Measurements from ENCODE around the gene ROMO1.
A peak's percentile ranks its signal among the peaks of the same experiment; 100 is the strongest.

ROMO1 gene

DNA sequence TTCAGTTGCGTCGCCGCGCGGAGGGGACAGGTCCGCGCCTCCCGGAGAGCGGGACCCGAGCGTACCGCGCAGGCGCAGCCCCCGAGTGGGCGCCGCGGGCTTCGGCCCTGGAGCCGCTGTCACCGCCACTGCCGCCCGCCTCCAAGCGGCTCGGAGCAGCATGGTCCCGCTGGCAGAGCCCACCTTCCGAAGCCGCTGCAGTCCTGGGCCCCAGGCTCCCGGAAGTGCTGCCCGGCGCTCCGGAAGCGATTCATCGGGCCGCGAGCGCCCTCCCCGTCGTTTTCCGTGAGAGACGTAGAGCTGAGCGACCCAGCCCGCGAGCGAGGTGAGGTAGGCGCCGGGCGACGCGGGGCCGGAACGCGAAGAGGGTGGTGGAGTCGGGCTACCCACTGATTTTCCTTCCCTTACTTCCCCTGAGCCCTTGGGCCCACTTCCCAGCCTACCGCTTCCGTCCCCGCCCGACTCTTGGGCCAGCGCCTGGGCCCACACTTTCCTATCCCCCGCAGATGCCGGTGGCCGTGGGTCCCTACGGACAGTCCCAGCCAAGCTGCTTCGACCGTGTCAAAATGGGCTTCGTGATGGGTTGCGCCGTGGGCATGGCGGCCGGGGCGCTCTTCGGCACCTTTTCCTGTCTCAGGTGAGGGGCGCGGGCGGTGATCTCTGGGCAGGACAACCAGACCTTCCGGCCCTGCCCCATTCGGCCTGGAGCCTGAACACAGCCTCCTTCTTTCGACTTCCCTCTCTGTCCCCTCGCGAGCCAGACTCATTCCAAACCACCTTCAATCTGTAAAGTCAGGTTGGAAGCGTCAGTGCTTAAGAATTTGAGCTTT, at the start of gene ROMO1, which contains the start of gene NFS1:
ROMO1 (plus strand) TSS at position 279 of the 830 bp plus-strand sequence; CDS start at position 507, 228 bp downstream.
NFS1 (minus strand) TSS at position 226 of the 830 bp plus-strand sequence; CDS start at position 162, 64 bp downstream.
- TF ChIP-seq, protein P1, sequence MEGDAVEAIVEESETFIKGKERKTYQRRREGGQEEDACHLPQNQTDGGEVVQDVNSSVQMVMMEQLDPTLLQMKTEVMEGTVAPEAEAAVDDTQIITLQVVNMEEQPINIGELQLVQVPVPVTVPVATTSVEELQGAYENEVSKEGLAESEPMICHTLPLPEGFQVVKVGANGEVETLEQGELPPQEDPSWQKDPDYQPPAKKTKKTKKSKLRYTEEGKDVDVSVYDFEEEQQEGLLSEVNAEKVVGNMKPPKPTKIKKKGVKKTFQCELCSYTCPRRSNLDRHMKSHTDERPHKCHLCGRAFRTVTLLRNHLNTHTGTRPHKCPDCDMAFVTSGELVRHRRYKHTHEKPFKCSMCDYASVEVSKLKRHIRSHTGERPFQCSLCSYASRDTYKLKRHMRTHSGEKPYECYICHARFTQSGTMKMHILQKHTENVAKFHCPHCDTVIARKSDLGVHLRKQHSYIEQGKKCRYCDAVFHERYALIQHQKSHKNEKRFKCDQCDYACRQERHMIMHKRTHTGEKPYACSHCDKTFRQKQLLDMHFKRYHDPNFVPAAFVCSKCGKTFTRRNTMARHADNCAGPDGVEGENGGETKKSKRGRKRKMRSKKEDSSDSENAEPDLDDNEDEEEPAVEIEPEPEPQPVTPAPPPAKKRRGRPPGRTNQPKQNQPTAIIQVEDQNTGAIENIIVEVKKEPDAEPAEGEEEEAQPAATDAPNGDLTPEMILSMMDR (IDR thresholded peaks at IDR 0.05; ENCODE audit: low read depth, low read length): peak; percentile 16
- DNase-seq (ENCODE audit: extremely low read depth, low read depth): peak; percentile 41

DNA sequence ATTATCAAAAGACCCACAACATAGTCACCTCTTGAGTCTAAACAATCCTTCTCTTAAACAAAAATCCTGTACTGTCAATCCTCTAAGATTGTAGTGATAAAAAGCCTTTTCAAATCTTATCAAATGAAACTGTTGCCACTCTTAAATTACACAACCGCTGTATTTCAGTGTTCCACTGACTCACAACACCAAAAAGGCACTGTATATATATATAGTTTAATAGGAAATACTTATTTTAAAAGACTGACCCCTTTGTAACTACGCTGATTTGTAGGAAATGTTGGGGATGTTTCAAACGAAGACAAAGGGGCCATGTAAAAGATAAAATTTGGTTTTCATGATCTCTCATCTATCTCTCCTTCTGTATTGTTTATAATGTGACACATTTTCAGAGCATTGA, 48.6 kb upstream of the ROMO1 start:
- DNase-seq (ENCODE audit: extremely low read depth, low read depth): no peak
- TF ChIP-seq, protein P1 (IDR thresholded peaks at IDR 0.05; ENCODE audit: low read depth, low read length): no peak

GRCh38 chr20:35651958-35652357, 47.2 kb upstream of the ROMO1 start:
- no peak for DNase-seq (ENCODE audit: extremely low read depth, low read depth)
- TF ChIP-seq, protein P1 (IDR thresholded peaks at IDR 0.05; ENCODE audit: low read depth, low read length): no peak

GRCh38 chr20:35652641-35653429, 46.4 kb upstream of the ROMO1 start:
- TF ChIP-seq, protein P1 (IDR thresholded peaks at IDR 0.05; ENCODE audit: low read depth, low read length): no peak
- no peak for DNase-seq (ENCODE audit: extremely low read depth, low read depth)

DNA sequence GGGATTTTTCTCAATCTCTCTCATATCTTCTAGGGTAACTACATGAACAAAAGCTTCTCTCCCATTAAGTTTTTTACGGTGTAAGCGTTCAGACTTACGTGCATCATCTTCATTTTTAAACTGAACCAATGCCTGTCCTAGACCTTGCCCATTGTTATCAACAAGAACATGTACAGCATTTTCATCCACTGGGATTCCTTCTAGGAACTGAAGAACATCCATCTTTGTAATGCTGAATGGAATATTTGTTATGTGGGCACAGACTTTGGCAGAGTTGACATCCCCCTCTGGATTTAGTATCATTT, 45.8 kb upstream of the ROMO1 start:
- TF ChIP-seq, protein P1 (IDR thresholded peaks at IDR 0.05; ENCODE audit: low read depth, low read length): no peak
- DNase-seq (ENCODE audit: extremely low read depth, low read depth): no peak

DNA sequence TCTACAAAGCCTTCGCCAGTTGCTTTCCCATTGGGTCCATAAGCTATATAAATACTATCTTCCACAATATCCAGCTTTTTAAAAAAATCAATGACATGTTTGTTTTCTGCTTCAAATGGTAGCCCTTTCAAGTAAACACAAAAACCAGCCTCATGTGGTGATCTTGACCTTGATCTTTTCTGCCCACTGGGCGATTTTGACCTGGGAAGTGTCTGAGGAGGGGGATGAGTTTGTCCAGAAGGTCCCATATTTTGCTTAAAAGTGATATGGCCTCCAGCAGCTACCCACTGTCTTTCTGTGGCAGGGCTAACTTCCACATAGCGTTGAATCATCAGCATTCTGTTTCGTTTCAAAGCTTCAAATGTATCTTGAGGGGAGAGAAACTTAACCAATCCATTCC, 45.3 kb upstream of the ROMO1 start:
- no peak for DNase-seq (ENCODE audit: extremely low read depth, low read depth)
- TF ChIP-seq, protein P1 (IDR thresholded peaks at IDR 0.05; ENCODE audit: low read depth, low read length): no peak

GRCh38 chr20:35654415-35654814, 44.8 kb upstream of the ROMO1 start:
- TF ChIP-seq, protein P1 (IDR thresholded peaks at IDR 0.05; ENCODE audit: low read depth, low read length): no peak
- DNase-seq (ENCODE audit: extremely low read depth, low read depth): no peak

Measured in AG09319 (cell line).